GM21619 (cell line): ENCODE data around the gene TMIGD3.

Experiments
- ATAC-seq: cut with Tn5 transposase; IDR thresholded peaks from one replicate; pipeline ENCODE4 v1.9.1; 2021; ENCODE audit not compliant: unreplicated experiment

The TMIGD3 gene

DNA sequence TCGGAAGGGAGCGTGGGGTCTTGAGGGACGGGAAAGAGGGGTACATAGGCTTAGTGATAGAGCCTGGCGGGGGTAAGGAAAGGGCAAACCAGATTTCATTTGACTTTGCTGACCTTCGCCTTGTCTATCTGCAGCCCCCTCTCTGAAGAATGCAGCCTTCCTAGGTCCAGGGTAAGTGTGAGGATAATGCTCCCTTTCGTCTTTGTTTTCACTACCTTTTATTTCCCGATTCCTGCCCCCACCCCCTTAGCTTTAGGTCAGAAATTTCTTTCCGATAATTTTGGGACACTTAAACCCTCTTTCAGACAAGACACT lies 53.8 kb downstream of the TMIGD3 start:
- no peak for ATAC-seq

DNA sequence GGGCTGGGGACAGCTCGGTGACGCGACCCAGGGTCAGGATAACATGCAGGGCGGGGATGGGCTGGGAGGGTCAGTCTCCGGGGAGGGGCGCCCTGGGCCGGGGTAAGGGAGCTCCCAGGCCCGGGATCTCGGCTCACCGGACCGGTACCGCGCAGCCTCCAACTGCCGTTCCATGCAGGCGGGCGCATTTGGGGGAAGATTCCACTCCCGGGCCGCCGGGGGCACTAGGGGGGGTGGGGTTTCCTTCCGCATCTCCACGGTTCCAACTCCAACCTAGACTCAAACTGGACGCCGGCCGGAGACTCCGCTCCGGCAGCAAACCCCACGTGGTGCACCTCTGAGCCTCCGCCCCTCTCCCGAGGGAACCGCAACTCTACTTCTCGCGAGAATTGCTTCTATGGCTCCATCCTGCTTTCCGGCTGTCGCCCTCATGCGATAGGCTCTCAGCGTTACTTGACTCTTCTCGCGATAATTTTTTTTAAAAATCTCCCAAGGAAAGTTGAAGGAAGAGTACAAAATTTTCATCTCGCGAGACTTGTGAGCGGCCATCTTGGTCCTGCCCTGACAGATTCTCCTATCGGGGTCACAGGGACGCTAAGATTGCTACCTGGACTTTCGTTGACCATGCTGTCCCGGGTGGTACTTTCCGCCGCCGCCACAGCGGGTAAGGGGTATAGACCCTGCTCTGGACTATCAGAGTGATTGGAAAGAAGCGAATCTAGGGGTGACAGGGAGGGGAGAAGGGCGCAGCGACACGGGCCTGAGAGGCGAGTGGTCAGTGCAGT lies 54.3 kb downstream of the TMIGD3 start, which contains the start of the genes ATP5PB and WDR77:
Gene ATP5PB, plus strand, starts transcription at position 547 of the 785 bp plus-strand sequence. Its CDS starts 78 bp downstream, at position 625.
Gene WDR77, minus strand, starts transcription at position 339 of the 785 bp plus-strand sequence. Its CDS starts 87 bp downstream, at position 252.
- ATAC-seq = peak; percentile 90

DNA sequence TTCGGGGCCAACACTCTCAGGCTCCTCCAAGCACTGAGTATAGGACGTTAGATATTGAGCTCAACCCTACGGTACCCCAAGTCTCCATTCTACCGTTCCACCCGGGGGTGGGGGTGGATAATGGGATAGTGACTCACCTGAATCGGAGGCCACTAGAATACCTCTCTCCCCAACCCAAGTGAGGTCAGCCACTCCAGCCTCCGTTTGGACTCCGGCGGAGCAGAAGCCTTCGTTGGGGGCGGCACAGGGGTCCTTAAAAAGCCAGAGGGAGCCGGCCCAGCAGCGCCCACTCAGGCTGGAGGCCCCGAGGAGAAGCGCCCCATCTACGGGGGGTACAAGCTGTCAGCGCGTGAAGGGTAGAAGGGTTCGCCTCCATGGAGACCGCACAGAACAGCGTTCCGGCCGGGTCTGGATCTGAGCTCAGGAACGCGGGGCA lies 54.9 kb downstream of the TMIGD3 start:
- ATAC-seq = peak; percentile 29

DNA sequence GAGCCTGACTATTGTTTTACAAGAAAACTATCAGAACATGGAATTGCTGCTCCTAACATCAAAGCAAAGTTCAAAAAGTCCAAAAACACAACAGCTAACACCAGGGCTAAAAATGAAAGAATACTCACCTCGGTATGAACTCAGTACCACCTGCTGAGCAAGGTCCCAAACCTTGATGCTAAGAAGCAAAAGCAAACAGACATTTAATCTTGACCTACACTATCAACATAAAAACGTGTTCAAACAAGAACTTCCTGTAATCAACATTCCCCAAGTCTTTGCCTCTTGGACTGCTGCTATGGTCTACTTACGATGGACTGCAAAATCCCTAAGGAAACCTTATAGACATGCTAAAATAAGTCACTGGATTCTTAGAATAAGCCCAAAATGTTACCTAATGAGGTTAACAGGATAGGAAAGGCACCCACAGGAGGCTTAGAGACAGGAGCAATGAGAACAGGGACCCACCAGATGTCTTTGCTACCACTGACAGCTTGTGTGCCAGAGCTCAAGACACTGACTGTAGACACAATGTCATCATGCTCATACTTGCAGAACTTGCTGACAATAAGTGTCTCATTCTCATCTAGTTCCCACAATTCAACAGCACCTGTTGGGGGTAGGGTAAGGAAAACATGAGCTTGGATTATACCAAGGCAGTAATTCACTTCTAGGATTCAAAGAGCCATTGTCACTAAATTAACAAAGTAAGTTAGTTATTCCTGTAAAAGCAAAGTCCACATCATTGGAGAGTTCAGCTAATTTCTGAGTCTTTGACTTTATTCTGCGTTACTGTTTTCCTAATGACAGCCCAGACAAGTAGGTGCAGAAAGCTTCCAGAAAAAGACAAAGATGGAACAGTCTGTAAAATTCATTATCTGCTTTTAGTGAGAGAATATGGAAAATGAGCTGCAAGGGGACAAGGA lies 56.2 kb downstream of the TMIGD3 start:
- ATAC-seq = no peak

DNA sequence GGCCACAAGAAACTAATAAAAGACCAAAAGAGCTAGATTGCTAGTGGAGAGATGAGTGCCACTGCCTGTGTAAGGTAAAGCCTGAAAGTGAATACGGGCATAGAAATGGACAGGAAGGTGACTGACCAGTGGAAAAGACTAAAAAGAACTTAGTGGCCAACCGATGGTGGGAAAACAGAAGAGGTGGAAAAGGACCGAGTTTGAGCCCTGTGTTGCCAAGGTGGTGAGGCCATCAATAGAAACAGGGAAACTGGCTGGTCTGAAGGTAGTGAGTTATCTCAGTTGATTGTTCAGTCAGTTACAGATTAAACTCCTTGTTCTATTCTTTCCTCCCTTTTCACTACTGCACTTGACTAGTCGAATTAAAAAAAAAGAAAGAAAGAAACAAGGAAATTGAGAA lies 56.9 kb downstream of the TMIGD3 start:
- ATAC-seq = no peak

DNA sequence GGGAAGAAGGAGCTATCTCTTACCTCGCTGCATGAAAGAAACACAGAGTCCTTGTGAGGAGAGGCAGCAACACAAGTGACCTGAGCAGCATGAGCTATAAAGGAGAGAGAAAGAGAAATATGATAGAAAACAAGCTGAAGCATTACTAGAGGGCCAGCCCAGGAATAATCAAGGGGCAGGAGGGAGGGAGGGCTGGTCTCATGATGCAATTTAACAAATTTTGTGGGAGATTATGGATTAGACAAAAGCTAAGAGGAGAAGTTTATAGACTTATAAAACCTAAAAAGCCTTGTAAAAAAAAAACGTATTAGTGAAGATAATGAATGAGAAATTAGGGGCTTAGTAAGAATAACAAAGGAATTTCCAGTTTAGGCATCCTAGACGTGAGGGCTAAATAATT lies 59.4 kb downstream of the TMIGD3 start:
- no peak for ATAC-seq

DNA sequence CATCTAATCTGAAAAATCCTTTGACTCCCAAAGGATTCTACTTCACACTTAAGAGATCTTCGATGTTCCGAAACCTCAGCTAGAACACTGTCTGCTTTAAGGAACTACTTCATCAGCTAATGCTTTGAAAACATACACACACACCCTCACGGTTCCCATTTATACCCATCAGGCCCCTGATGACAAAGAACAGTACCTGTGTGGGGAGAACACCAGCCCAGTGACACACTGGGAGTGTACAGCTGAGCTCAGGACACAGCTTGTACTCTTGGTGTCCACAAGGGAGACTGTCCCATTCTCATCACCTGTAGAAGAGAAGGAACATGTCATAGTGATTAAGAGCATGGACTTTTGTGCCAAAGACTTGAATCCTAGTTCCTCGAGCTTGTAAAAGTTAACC lies 61.0 kb downstream of the TMIGD3 start:
- no peak for ATAC-seq

DNA sequence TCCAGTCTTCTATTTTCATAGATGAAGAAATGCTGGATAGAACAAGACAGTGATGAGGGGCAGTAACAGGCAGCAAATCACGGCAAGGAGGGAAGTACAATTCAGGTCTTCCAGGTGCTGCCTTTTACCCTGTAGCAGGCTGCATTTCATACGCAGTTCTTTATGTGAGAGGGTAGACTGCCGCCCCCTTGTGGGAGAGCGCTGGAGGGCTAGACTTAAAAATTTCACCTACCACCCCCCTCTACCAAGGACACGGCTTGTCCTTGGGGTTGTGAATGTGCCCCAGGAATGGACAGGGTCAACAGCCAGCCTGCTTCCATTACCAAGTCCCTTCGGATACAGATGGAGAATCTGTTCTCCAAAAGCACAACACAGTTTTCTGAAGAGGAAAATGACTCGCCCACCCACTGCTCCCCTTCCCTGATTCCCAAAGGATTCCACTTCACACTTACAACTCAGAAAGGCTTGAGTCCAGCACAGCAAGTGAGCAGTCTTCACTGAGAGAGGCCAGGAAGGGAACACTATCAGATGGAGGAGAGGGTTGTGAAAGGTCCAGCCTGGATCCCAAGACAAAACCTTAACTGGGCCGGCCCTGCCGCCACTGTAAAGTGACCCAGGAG lies 61.8 kb downstream of the TMIGD3 start:
- ATAC-seq = no peak

DNA sequence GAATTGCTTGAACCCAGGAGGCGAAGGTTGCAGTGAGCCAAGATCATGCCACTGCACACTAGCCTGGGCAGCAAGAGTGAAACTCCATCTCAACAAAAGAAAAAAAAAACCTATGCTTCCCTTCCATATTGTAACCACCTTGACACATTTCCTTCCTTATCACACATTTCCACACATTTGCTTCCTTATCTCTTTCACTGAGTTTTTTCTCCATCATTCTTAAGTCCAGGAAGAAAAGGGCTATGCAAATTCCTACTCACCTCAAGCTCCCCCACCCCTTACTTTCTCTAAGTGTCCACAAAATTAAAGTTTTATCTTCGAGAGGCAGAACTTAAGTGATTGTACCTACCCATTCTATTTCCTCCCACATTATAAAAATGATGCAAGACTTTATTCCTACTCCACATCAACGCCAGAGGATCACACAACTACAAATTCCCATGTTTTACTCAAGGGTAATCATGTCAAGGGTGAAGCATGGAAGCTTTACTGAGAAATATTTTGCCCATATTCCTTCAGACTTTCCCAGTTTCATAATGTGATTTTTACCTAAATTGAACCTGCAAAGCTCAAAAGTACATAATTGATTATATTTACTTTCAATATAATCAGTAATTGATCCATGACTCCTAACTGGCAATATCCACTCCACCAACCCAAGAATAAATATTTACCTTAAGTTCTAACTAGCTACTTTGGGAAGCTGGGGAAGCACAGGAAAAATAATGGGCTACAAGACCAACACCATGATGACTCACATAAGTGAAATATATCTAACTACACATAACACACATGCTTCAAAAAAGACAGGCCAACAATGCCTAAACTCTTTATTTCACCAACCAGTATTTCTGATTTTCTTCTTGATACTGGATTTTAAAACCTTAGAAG lies 63.7 kb downstream of the TMIGD3 start:
- no peak for ATAC-seq

DNA sequence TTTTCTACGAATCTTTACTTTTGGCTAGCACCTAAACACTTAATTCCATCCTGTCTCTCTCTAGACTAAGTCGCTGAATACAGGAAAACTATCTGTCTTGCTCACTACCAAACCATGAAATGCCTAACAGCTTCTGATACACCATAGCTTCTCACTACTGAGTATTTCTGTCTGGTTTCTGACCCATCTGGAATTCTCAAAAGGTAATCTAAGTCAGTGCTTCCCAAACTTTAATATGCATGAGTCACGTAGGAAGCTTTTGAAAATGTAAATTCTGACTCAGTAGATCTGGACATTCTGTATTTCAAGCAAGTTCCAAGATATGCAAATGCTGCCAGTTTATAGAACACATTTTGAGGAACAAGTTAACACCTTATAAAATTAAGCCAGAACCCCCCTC lies 66.7 kb downstream of the TMIGD3 start:
- ATAC-seq = no peak
